Heart left ventricle (tissue), 16 donors: ENCODE data around the gene TYW1. TPM values are rescaled to one million over a fixed set of nuclear protein-coding genes. Genes with fewer than 3 reads are reported as not detected.
"Not testable (repeated sequence)": the region's sequence is repeated elsewhere in the genome, so short reads cannot be mapped to it uniquely, and the experiment has no call there.

Experiments used
- ATAC-seq, 4 donors: fragments of 200-7000 bp; cut with Tn5 transposase; one replicate each; pipeline ENCODE4 v1.9.1; 2020 to 2022; ENCODE audit warnings: moderate library complexity in 4 of 4, mild to moderate bottlenecking in 3 of 4, moderate number of reproducible peaks in 1 of 4
- DNase-seq, 5 donors: peaks; one replicate each; pipeline ENCODE4 v3.0.0-alpha.2; 2020
- H3K27ac ChIP-seq, 12 donors: fragments of 200-600 bp; sonication (generic) in 4 of 12; one replicate each; pipeline versions ENCODE4 v1.5.0 to v1.8.0; 2016 to 2022; ENCODE audit warnings: mild to moderate bottlenecking in 2 of 12
- H3K27me3 ChIP-seq, 9 donors: fragments of 200-600 bp; sonication (generic) in 2 of 9; one replicate each; pipeline versions ENCODE4 v1.5.1 to v1.8.0; 2016 to 2022; ENCODE audit warnings: mild to moderate bottlenecking in 3 of 9
- H3K36me3 ChIP-seq, 9 donors: fragments of 200-600 bp; sonication (generic) in 2 of 9; one replicate each; pipeline versions ENCODE4 v1.5.0 to v1.8.0; 2018 to 2022; ENCODE audit warnings: mild to moderate bottlenecking in 2 of 9
- H3K4me1 ChIP-seq, 12 donors: fragments of 200-600 bp; sonication (generic) in 4 of 12; one replicate each; pipeline versions ENCODE4 v1.5.0 to v1.8.0; 2016 to 2022; ENCODE audit warnings: mild to moderate bottlenecking in 3 of 12
- H3K4me3 ChIP-seq, 12 donors: fragments of 200-600 bp; sonication (generic) in 4 of 12; one replicate each; pipeline versions ENCODE4 v1.5.0 to v1.8.0; 2017 to 2022; ENCODE audit warnings: mild to moderate bottlenecking in 9 of 12, moderate library complexity in 4 of 12
- H3K9me3 ChIP-seq, 12 donors: fragments of 200-600 bp; sonication (generic) in 4 of 12; one replicate each; pipeline versions ENCODE4 v1.5.0 to v1.8.0; 2016 to 2022; ENCODE audit warnings: mild to moderate bottlenecking in 1 of 12
- POLR2A ChIP-seq, 2 donors: fragments of 450-650 bp; IDR thresholded peaks; one replicate each; pipeline ENCODE4 v1.6.1; 2017; ENCODE audit warnings: antibody characterized with exemption in 2 of 2, mild to moderate bottlenecking in 2 of 2, moderate library complexity in 2 of 2
- WGBS, 4 donors: extraction: QIAGEN DNeasy Blood & Tissue Kit in 2 of 4; methylation state at CpG; one replicate each; pipeline versions ENCODE4 v1.1.5 to v1.1.7; 2013 to 2018; 5-methylcytosine and 5-hydroxymethylcytosine counted together
- intact Hi-C, 10 donors: fragments of 100-400 bp; cut with DNase I; formaldehyde crosslinking; loops; one replicate each; pipeline versions ENCODE4 v1.11.1 to v1.14.2; 2022
- polyA plus RNA-seq, 2 donors: library from polyadenylated mRNA; stranded (reverse); fragments of 200-250 nt; gene quantifications; one replicate each; pipeline ENCODE4 v1.2.3, GENCODE V29; 2013
- total RNA-seq, 9 donors: library from RNA; depleted of rRNA in 2 of 9; stranded (reverse); fragments of >200 nt in 2 of 9; fragmentation: NEBNext Ultra II Directional in 3 of 9; extraction: Animal tissue kit (Norgen Biotek cat#: 25700) in 3 of 9; gene quantifications; one replicate each; pipeline versions ENCODE4 v1.1.0 to v1.2.4, GENCODE V29; 2016 to 2023
- TF ChIP-seq, protein P1 (sequence below), 12 donors: fragments of 200-600 bp; sonication (generic) in 4 of 12; IDR thresholded peaks; one replicate each; pipeline versions ENCODE4 v1.5.0 to v1.8.0; 2018 to 2022; ENCODE audit warnings: antibody characterized with exemption in 12 of 12, mild to moderate bottlenecking in 5 of 12
- donor health status: ischemic (EF 13 %, LVEDD 7.1; RV severe dilation, severe dysfunction).
- donor health status: healthy with polysubstance abuse.
- donor health status: DM: no; HTN: yes; CAD: no.
- donor health status: DM: no; HTN: no; CAD: no.
- donor health status: ischemic (EF 25% LVEDD 6.9; RV normal size, moderate dysfunction).
- donor health status: ischemic (EF 25% LVEDD 5.7; RV mildly dilated, moderate dysfunction).
- donor health status: healthy.
- donor health status: DM: yes; HTN: yes; CAD: no.
- donor health status: ischemic (EF 35%, LVEDD 5.7; RV mildly dilated, moderate dysfunction).
- donor health status: nonischemic (EF 11% LVEDD 7.7; RV severe dilation, severe dysfunction).
- donor health status: DM: yes; HTN: yes; CAD: no.
- donor health status: PGD.
- donor health status: ischemic (EF 29% LVEDD 5.4; RV normal size, mild dysfunction).
- donor health status: nonischemic (EF 23%, LVEDD 6.1; RV moderate dilation, normal function).

TYW1 gene
- total and polyA plus RNA-seq, 11 donors = 4.9 to 16.1 (median 11.5) TPM

DNA sequence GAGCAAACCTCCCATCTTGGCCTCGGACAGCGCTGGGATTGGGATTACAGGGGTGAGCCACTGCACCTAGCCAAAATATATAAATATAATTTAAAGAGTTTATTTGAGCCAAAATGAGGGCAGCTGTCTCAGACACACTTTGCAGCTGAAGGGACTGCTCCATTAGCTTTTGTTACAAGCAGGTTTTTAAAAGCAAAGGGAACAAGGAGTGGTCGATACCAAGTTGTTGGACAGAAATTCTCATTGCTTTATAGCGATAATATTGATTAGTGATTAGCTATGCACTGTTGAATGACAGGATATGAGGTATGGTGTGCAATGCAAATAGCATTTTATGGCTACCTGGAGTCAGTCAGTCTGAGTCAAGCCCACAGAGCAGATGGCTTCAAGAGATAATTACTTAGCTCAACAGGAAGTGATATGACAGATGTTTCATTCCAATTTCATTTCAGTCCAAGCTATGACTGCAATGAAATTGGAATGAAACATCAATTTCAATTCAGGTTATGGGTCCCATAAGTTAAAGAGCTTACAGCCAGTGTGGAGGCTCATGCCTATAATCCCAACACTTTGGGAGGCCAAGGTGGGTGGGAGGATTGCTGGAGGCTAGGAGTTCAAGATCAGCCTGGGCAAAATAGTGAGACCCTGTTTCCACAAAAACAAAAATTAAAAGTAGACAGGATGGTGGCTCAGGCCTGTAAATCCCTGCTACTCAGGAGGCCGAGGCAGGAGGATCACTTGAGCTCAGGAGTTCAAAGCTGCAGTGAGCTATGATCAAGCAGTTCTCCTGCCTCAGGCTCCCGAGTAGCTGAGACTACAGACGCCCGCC, 23.1 kb downstream of the TYW1 start:
- 78 to 89% (median 87%) methylated on average over 8 of the region's 8 CpGs for WGBS, 4 donors

GRCh38 chr7:67021260-67021659, 24.6 kb downstream of the TYW1 start:
- 79 to 84% (median 81%) methylated on average over 7 of the region's 7 CpGs for WGBS, 4 donors
- peaks cover 0 to 97% (median 73%) of the 10 kb centered on the region in 9 donors for H3K36me3 ChIP-seq

More for the DNA sequence above, 23.1 kb downstream of the TYW1 start:
- peaks cover 0 to 24% (median 0%) of the 10 kb centered on the region in 12 donors for H3K4me1 ChIP-seq
- ATAC-seq (no peak), DNase-seq (no peak)
- TF ChIP-seq, protein P1, sequence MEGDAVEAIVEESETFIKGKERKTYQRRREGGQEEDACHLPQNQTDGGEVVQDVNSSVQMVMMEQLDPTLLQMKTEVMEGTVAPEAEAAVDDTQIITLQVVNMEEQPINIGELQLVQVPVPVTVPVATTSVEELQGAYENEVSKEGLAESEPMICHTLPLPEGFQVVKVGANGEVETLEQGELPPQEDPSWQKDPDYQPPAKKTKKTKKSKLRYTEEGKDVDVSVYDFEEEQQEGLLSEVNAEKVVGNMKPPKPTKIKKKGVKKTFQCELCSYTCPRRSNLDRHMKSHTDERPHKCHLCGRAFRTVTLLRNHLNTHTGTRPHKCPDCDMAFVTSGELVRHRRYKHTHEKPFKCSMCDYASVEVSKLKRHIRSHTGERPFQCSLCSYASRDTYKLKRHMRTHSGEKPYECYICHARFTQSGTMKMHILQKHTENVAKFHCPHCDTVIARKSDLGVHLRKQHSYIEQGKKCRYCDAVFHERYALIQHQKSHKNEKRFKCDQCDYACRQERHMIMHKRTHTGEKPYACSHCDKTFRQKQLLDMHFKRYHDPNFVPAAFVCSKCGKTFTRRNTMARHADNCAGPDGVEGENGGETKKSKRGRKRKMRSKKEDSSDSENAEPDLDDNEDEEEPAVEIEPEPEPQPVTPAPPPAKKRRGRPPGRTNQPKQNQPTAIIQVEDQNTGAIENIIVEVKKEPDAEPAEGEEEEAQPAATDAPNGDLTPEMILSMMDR (IDR thresholded peaks at IDR 0.05) = no peak
- TF ChIP-seq POLR2A (IDR thresholded peaks at IDR 0.05) = no peak
- H3K9me3 ChIP-seq = no peaks in the 10 kb centered on the region
- H3K36me3 ChIP-seq = peaks cover 0 to 96% (median 76%) of the 10 kb centered on the region in 9 donors
- H3K4me3 ChIP-seq = no peak overlapping the region
- intact Hi-C loops = no loop called here
- H3K27ac ChIP-seq = no peak overlapping the region
- no peaks in the 10 kb centered on the region for H3K27me3 ChIP-seq

DNA sequence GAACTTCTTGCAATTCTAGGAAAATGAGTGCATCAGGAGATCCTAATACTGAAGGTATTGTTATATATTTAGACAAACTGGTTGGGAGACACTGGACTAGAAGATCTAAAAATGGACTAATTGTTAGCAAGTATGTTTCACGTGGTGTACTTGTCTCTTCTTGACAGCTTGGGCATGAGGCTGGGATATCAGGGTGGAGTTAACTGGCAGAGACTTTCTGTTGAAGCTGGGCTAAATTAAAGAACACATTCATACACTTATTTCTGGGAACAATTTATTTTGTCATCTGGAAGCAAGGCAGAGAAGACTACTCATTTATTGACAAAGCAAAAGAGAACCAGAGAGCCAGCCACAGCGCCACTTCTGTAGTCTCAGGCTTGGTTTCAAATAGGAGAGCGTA, 25.9 kb downstream of the TYW1 start:
- intact Hi-C loops = no loop called here
- DNase-seq (no peak), ATAC-seq (peak; percentile 51 to 81 (median 68))
- no peaks in the 10 kb centered on the region for H3K27me3 ChIP-seq
- H3K27ac ChIP-seq = peak overlapping the region in 7 of 12 donors; percentile 30 to 74 (median 45)
- H3K36me3 ChIP-seq = peaks cover 0 to 96% (median 74%) of the 10 kb centered on the region in 9 donors
- H3K9me3 ChIP-seq = no peaks in the 10 kb centered on the region
- no peak overlapping the region for H3K4me3 ChIP-seq
- H3K4me1 ChIP-seq = peaks cover 0 to 24% (median 0%) of the 10 kb centered on the region in 12 donors
- TF ChIP-seq, protein P1 (IDR thresholded peaks at IDR 0.05) = no peak
- TF ChIP-seq POLR2A (IDR thresholded peaks at IDR 0.05) = no peak
- 61 to 69% (median 62%) methylated on average over 3 of the region's 3 CpGs for WGBS, 4 donors

More at GRCh38 chr7:67021260-67021659, 24.6 kb downstream of the TYW1 start:
- H3K4me1 ChIP-seq = peaks cover 0 to 24% (median 0%) of the 10 kb centered on the region in 12 donors
- H3K27me3 ChIP-seq = no peaks in the 10 kb centered on the region
- H3K27ac ChIP-seq = peak overlapping the region in 3 of 12 donors; percentile 26 to 74 (median 30)
- ATAC-seq (peak in 2 of 4 donors; percentile 20 to 59), DNase-seq (no peak)
- H3K4me3 ChIP-seq = no peak overlapping the region
- TF ChIP-seq, protein P1 (IDR thresholded peaks at IDR 0.05) = no peak
- TF ChIP-seq POLR2A (IDR thresholded peaks at IDR 0.05) = no peak
- no peaks in the 10 kb centered on the region for H3K9me3 ChIP-seq
- intact Hi-C loops = no loop called here

DNA sequence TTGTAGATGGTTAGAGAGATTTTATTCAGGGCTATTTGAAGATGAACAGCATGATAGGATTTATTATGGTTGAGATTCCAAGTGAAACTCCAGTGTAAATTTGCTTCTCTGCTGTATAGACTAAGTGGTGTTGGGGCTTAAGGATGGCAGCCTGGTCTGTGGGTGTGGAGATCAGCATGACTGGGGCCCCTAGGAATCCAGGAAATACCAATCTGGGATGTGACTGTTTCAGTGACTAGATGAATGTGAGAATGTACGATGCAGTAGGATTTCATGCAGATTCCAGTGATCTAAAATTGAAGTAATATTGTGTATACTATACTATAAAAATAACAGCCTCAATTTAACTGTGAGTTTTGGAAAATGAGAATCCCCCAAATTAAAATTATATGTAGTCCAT, 28.8 kb downstream of the TYW1 start:
- WGBS, 4 donors = 70 to 87% (median 83%) methylated on average over 1 of the region's 1 CpG
- H3K4me3 ChIP-seq, H3K9me3 ChIP-seq, H3K27me3 ChIP-seq, intact Hi-C loops, ATAC-seq, H3K27ac ChIP-seq, DNase-seq: not testable (repeated sequence)
- H3K4me1 ChIP-seq = peaks cover 0 to 24% (median 0%) of the 10 kb centered on the region in 12 donors
- peaks cover 0 to 80% (median 59%) of the 10 kb centered on the region in 9 donors for H3K36me3 ChIP-seq

GRCh38 chr7:67031685-67032084, 35.1 kb downstream of the TYW1 start:
- H3K27me3 ChIP-seq, DNase-seq, intact Hi-C loops, H3K4me1 ChIP-seq, H3K27ac ChIP-seq, H3K4me3 ChIP-seq, H3K9me3 ChIP-seq, ATAC-seq: not testable (repeated sequence)
- WGBS, 4 donors = 88 to 97% (median 94%) methylated on average over 1 to 2 of the region's 2 CpGs
- peaks cover 0 to 42% (median 29%) of the 10 kb centered on the region in 9 donors for H3K36me3 ChIP-seq
